ENCODE data around the gene PSMA8. TPM values are rescaled to one million over a fixed set of nuclear protein-coding genes. Genes with fewer than 3 reads are reported as not detected.

PSMA8 gene
- total and polyA plus RNA-seq, 11 donors, result 0.16 TPM; not detected in 10

DNA sequence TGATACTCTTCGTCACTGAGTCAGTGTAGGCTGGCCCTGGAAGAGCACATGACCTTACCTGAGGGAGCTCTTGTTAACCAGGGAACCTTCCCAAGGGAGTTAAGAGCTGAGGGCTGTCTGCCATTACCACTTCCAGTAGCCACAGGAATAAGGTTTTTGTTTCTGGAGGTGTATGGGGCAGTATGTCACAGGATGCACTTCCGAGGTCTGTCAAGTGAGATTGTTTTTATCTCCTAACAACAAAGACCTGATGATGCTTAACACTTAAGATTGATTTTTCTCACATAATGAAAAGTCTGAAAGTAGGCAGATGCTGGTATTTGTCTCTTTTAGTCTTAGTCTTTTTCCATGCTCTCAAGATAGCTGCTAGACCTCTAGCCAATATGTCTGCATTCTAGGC, 41.8 kb downstream of the PSMA8 start:
- H3K27me3 ChIP-seq, result no peaks in the 10 kb centered on the region
- no peak for TF ChIP-seq POLR2A (IDR thresholded peaks at IDR 0.05)
- 43 to 70% (median 63%) methylated on average over 2 of the region's 2 CpGs for WGBS, 4 donors
- ATAC-seq (no peak), DNase-seq (no peak)
- no peaks in the 10 kb centered on the region for H3K36me3 ChIP-seq
- H3K9me3 ChIP-seq, result no peaks in the 10 kb centered on the region
- H3K27ac ChIP-seq, result no peak overlapping the region
- intact Hi-C loops (cut with DNase I), result no loop called here
- no peaks in the 10 kb centered on the region for H3K4me1 ChIP-seq
- no peak overlapping the region for H3K4me3 ChIP-seq

DNA sequence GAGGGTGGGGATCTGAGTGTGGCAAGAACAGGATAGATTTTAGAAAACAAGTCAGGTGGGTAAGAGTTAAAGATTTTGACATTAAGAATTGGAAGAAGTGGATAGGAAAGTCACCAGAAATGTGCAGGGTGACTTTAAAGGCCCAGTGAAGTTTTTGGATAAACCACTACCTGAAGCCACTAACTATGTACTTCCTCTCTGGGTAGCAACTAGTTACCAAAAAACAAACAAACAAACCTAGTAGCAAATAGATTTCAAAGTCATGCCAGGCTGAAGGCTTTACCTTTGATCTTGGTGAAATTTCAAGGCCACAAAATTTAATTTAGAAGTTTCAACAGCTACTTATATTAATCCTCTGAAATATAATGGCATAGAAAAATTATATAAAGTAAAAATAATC, 42.5 kb downstream of the PSMA8 start:
- ATAC-seq (no peak), DNase-seq (no peak)
- no peaks in the 10 kb centered on the region for H3K9me3 ChIP-seq
- H3K36me3 ChIP-seq, result no peaks in the 10 kb centered on the region
- TF ChIP-seq, protein P1, sequence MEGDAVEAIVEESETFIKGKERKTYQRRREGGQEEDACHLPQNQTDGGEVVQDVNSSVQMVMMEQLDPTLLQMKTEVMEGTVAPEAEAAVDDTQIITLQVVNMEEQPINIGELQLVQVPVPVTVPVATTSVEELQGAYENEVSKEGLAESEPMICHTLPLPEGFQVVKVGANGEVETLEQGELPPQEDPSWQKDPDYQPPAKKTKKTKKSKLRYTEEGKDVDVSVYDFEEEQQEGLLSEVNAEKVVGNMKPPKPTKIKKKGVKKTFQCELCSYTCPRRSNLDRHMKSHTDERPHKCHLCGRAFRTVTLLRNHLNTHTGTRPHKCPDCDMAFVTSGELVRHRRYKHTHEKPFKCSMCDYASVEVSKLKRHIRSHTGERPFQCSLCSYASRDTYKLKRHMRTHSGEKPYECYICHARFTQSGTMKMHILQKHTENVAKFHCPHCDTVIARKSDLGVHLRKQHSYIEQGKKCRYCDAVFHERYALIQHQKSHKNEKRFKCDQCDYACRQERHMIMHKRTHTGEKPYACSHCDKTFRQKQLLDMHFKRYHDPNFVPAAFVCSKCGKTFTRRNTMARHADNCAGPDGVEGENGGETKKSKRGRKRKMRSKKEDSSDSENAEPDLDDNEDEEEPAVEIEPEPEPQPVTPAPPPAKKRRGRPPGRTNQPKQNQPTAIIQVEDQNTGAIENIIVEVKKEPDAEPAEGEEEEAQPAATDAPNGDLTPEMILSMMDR (IDR thresholded peaks at IDR 0.05), result no peak
- no peak for TF ChIP-seq POLR2A (IDR thresholded peaks at IDR 0.05)
- no peaks in the 10 kb centered on the region for H3K4me1 ChIP-seq
- intact Hi-C loops (cut with DNase I), result no loop called here
- H3K4me3 ChIP-seq, result no peak overlapping the region
- no peaks in the 10 kb centered on the region for H3K27me3 ChIP-seq
- no peak overlapping the region for H3K27ac ChIP-seq

DNA sequence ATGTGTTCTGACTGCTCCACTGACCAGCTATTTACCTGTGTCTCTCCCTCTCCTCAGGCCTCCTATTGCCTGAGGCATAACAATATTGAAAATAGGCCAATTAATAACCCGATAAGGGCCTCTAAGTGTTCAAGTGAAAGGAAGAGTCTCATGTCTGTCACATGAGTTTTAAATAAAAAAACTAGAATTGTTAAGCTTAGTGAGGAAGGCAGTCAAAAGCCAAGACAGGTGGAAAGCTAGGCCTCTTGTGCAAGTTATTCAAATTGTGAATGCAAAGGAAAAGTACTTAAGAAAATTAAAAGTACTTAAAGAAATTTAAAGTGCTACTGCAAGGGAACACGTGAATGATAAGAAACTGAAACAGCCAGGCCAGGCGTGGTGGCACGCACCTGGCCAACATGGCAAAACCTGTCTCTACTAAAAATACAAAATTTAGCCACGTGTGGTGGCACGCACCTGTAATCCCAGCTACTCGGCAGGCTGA, 47.7 kb downstream of the PSMA8 start:
- WGBS, 4 donors, result 83 to 91% (median 87%) methylated on average over 7 of the region's 7 CpGs
- Histone ChIP-seq H3K4me3 (no peak overlapping the region), H3K36me3 (no peaks in the 10 kb centered on the region), H3K9me3 (peaks cover 0 to 5% (median 0%) of the 10 kb centered on the region in 12 donors), H3K27me3 (no peaks in the 10 kb centered on the region), H3K27ac (no peak overlapping the region), H3K4me1 (no peaks in the 10 kb centered on the region)
- intact Hi-C loops (cut with DNase I), result loop anchor here in 1 of 10 donors (10.0 kb wide), 1 partner anchor 47 kb away; the partner anchor contains the start of gene PSMA8
- DNase-seq (no peak), ATAC-seq (no peak)
- TF ChIP-seq POLR2A (IDR thresholded peaks at IDR 0.05), result no peak
- TF ChIP-seq, protein P1 (IDR thresholded peaks at IDR 0.05), result no peak

DNA sequence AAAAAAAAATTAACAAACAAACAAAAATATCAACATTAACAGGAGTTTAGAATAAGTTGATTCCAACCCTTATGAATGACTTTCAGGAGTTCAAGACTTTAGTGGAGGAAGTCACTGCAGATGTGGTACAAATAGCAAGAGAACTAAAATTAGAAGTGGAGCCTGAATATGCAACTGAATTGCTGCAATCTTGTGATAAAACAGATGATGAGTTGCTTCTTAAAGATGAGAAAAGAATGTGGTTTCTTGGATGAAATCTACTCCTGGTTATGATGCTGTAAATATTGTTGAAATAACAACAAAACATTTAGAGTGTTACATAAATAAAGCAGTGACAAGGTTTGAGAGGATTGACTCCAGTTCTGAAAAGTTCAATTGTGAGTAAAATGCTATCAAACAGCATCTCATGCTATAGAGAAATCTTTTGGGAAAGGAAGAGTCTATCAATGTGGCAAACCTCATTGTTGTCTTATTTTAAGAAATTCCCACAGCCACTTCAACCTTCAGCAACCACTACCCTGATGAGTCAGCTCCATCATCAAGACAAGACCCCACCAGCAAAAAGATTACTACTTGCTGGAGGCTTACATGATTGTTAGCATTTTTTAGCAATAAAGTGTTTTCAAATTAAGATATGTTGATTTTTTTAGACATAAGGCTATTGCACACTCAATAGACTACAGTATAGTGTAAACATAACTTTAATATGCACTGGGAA, 49.9 kb downstream of the PSMA8 start:
- H3K36me3 ChIP-seq, result no peaks in the 10 kb centered on the region
- no peak for TF ChIP-seq POLR2A (IDR thresholded peaks at IDR 0.05)
- TF ChIP-seq, protein P1 (IDR thresholded peaks at IDR 0.05), result no peak
- H3K27me3 ChIP-seq, result no peaks in the 10 kb centered on the region
- H3K9me3 ChIP-seq, result peaks cover 0 to 18% (median 0%) of the 10 kb centered on the region in 12 donors
- no peak for ATAC-seq
- intact Hi-C loops (cut with DNase I), result loop anchor here in 1 of 10 donors (10.0 kb wide), 1 partner anchor 49 kb away; the partner anchor contains the start of gene PSMA8
- no peak overlapping the region for H3K27ac ChIP-seq
- no peak overlapping the region for H3K4me3 ChIP-seq
- no peak for DNase-seq
- no peaks in the 10 kb centered on the region for H3K4me1 ChIP-seq
